ENCODE measurements around the gene RNF144B.

DNA sequence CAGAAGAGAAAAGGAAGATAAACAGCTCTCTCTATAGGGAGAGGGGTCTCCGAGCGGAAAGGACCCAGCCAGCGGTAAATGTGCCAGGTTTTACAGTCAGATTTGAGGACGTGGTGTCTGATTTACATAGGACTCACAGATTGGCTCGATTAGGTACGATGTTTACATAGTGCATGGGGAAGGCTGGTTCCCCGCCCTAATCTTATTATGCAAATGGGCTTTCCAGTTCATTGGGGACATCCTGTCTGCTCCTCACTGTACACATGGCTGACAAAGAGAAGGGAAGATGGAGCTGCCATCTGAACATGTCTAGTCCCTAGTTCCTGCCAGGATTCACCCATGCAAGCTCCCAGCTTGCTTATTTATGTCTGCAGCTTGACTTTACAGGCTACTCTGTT, 119.9 kb downstream of the RNF144B start:
- TF ChIP-seq, protein P1, sequence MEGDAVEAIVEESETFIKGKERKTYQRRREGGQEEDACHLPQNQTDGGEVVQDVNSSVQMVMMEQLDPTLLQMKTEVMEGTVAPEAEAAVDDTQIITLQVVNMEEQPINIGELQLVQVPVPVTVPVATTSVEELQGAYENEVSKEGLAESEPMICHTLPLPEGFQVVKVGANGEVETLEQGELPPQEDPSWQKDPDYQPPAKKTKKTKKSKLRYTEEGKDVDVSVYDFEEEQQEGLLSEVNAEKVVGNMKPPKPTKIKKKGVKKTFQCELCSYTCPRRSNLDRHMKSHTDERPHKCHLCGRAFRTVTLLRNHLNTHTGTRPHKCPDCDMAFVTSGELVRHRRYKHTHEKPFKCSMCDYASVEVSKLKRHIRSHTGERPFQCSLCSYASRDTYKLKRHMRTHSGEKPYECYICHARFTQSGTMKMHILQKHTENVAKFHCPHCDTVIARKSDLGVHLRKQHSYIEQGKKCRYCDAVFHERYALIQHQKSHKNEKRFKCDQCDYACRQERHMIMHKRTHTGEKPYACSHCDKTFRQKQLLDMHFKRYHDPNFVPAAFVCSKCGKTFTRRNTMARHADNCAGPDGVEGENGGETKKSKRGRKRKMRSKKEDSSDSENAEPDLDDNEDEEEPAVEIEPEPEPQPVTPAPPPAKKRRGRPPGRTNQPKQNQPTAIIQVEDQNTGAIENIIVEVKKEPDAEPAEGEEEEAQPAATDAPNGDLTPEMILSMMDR (IDR thresholded peaks at IDR 0.05), result no peak
- TF ChIP-seq EP300 (IDR thresholded peaks at IDR 0.05), result no peak
- no peak for TF ChIP-seq POLR2A (IDR thresholded peaks at IDR 0.05)

All from gastroesophageal sphincter (tissue), 3 donors.